Fibroblast of lung (primary cell): Measurements from ENCODE around the gene ARAP3.

Experiments
- EZH2 ChIP-seq: IDR thresholded peaks from 2 replicates; pipeline ENCODE4 v1.5.1; 2012; ENCODE audit warnings: low read length, control low read depth, mild to moderate bottlenecking; ENCODE audit errors: missing control alignments
- TF ChIP-seq, protein P1 (sequence below), 2 donors: IDR thresholded peaks in 1 of 2; conservative IDR thresholded peaks in 1 of 2; 1 replicate in 1 of 2; 2 replicates in 1 of 2; pipeline ENCODE4 v1.5.1; 2011 to 2012; ENCODE audit warnings: low read length in 2 of 2, control low read depth in 1 of 2, inconsistent platforms in 1 of 2, low read depth in 1 of 2, mild to moderate bottlenecking in 1 of 2

- TF ChIP-seq, protein P1, sequence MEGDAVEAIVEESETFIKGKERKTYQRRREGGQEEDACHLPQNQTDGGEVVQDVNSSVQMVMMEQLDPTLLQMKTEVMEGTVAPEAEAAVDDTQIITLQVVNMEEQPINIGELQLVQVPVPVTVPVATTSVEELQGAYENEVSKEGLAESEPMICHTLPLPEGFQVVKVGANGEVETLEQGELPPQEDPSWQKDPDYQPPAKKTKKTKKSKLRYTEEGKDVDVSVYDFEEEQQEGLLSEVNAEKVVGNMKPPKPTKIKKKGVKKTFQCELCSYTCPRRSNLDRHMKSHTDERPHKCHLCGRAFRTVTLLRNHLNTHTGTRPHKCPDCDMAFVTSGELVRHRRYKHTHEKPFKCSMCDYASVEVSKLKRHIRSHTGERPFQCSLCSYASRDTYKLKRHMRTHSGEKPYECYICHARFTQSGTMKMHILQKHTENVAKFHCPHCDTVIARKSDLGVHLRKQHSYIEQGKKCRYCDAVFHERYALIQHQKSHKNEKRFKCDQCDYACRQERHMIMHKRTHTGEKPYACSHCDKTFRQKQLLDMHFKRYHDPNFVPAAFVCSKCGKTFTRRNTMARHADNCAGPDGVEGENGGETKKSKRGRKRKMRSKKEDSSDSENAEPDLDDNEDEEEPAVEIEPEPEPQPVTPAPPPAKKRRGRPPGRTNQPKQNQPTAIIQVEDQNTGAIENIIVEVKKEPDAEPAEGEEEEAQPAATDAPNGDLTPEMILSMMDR (conservative IDR thresholded peaks at IDR 0.05 in 1 of 2, IDR thresholded peaks at IDR 0.05 in 1 of 2; ENCODE audit: low read depth in 1 of 2, low read length in 2 of 2): no peak
- TF ChIP-seq EZH2: no peak
Measured at GRCh38 chr5:141630570-141631140, 51.4 kb downstream of the ARAP3 start.
